Panc1 (cell line): ENCODE measurements around the gene CNNM1.

ENCODE experiments used
- CTCF ChIP-seq: fragments of 450-650 bp; IDR thresholded peaks from 2 replicates; pipeline ENCODE4 v1.5.1; 2017; ENCODE audit warnings: mild to moderate bottlenecking
- TF ChIP-seq, protein P1 (sequence below), 2 experiments: IDR thresholded peaks; 2 replicates each; pipeline ENCODE4 v1.6.1; 2011 to 2012; ENCODE audit warnings: low read depth in 2 of 2, control low read depth in 1 of 2, low read length in 1 of 2, mild to moderate bottlenecking in 1 of 2, moderate library complexity in 1 of 2; ENCODE audit not compliant: insufficient read depth in 1 of 2

DNA sequence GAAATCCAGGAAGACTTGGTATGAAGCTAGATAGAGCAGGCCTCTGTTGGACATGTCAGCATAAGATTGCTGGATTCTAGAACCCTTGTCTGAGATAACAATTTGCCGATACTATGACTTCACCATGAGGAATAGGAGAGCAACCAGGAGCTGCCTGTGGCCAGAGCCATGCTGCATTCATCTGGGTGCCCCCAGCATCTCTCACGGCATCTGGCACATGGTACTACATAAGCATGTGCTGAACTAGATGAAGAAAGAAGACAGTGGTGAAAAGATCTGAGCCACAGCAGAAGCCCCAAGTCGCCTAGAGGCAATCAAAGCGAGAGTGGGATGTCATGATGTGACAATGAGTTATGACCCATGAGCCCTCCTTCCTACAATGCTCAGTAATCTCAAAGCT lies 81.7 kb downstream of the CNNM1 start:
- TF ChIP-seq CTCF = no peak
- TF ChIP-seq, protein P1, sequence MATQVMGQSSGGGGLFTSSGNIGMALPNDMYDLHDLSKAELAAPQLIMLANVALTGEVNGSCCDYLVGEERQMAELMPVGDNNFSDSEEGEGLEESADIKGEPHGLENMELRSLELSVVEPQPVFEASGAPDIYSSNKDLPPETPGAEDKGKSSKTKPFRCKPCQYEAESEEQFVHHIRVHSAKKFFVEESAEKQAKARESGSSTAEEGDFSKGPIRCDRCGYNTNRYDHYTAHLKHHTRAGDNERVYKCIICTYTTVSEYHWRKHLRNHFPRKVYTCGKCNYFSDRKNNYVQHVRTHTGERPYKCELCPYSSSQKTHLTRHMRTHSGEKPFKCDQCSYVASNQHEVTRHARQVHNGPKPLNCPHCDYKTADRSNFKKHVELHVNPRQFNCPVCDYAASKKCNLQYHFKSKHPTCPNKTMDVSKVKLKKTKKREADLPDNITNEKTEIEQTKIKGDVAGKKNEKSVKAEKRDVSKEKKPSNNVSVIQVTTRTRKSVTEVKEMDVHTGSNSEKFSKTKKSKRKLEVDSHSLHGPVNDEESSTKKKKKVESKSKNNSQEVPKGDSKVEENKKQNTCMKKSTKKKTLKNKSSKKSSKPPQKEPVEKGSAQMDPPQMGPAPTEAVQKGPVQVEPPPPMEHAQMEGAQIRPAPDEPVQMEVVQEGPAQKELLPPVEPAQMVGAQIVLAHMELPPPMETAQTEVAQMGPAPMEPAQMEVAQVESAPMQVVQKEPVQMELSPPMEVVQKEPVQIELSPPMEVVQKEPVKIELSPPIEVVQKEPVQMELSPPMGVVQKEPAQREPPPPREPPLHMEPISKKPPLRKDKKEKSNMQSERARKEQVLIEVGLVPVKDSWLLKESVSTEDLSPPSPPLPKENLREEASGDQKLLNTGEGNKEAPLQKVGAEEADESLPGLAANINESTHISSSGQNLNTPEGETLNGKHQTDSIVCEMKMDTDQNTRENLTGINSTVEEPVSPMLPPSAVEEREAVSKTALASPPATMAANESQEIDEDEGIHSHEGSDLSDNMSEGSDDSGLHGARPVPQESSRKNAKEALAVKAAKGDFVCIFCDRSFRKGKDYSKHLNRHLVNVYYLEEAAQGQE (IDR thresholded peaks at IDR 0.05; ENCODE audit: insufficient read depth in 1 of 2, low read depth in 2 of 2, low read length in 1 of 2) = no peak
